Stomach smooth muscle (tissue), 2 donors: ENCODE results near the gene ADAMTS13.
A peak's percentile ranks its signal among the peaks of the same experiment; 100 is the strongest.

Experiments
- H3K27ac ChIP-seq: one replicate; pipeline ENCODE4 v1.7.0; 2013; ENCODE audit warnings: mild to moderate bottlenecking, low read length, inconsistent platforms
- H3K27me3 ChIP-seq, 2 donors: one replicate each; pipeline ENCODE4 v1.7.0; 2013; ENCODE audit warnings: low read length in 2 of 2; ENCODE audit not compliant: insufficient read depth in 2 of 2, control insufficient read depth in 1 of 2
- H3K36me3 ChIP-seq, 2 donors: one replicate each; pipeline ENCODE4 v1.7.0; 2013; ENCODE audit warnings: low read length in 2 of 2; ENCODE audit not compliant: control insufficient read depth in 2 of 2, insufficient read depth in 2 of 2
- H3K4me1 ChIP-seq: one replicate; pipeline ENCODE4 v1.7.0; 2013; ENCODE audit warnings: low read length; ENCODE audit not compliant: control insufficient read depth, insufficient read depth
- H3K4me3 ChIP-seq, 2 donors: one replicate each; pipeline ENCODE4 v1.7.0; 2013; ENCODE audit warnings: low read length in 2 of 2
- H3K9ac ChIP-seq, 2 donors: one replicate each; pipeline ENCODE4 v1.7.0; 2013; ENCODE audit warnings: low read length in 2 of 2, mild to moderate bottlenecking in 1 of 2
- H3K9me3 ChIP-seq, 2 donors: one replicate each; pipeline ENCODE4 v1.7.0; 2013; ENCODE audit warnings: low read length in 2 of 2; ENCODE audit not compliant: control insufficient read depth in 2 of 2
- donor health status: healthy.
- donor health status: Pancreatic carcinoma.

Gene ADAMTS13

DNA sequence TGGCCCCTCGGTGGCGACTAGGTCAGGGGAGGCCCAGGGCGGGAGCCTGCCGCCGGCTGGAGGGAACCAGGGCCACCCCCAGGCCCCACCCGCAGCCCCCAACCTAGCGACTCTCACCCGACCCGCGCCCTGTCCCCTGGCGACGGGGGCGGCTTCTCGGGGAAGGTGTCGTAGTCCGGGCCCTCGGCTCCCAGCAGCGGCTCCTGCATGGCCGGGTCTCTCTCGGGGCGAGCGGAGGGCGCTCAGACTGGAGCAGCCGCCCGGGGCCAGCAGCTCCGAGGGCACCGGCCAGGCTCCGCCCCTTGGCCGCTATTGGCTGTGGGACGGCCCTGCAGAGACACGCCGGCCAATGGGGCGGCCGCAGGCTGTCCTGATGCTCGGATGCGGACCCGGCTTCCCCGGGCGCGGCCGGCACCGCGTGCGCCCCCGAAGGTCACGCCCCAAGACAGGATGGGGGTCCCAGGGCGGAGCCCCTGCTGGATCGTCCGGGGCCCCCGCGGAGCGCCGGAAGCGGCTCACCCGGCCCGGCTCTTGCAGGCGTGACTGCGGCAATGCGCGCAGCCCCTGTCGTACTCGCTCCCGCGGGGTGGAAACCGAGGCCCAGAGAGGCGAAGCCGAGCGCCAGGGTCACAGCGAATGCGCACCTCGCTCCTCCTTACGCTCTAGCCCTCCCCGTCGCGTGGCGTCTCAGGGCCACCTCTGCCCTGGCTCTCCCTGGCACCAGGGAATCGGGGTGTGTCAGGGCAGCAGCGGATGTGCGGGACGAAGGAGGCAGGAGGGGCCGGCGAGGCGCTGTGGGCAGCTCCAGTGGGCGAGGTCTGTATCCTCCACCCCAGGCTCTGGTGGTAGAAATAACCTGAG, 56.9 kb downstream of the ADAMTS13 start, which contains the start of gene SLC2A6:
TSS of gene SLC2A6 (minus strand) at position 249 of the 861 bp plus-strand sequence. CDS start at position 209, 40 bp downstream.
- H3K4me3 ChIP-seq, result peak within 1 kb of the TSS; percentile 45 to 77
- H3K9ac ChIP-seq, result peak within 1 kb of the TSS; percentile 36 to 58
- no peak within 1 kb of the TSS for H3K27ac ChIP-seq
- peaks cover 2 to 3% of the 10 kb centered on the region in 2 donors for H3K36me3 ChIP-seq
- H3K9me3 ChIP-seq, result no peaks in the 10 kb centered on the region
- peaks cover 14% of the 10 kb centered on the region for H3K4me1 ChIP-seq
- H3K27me3 ChIP-seq, result no peaks in the 10 kb centered on the region

DNA sequence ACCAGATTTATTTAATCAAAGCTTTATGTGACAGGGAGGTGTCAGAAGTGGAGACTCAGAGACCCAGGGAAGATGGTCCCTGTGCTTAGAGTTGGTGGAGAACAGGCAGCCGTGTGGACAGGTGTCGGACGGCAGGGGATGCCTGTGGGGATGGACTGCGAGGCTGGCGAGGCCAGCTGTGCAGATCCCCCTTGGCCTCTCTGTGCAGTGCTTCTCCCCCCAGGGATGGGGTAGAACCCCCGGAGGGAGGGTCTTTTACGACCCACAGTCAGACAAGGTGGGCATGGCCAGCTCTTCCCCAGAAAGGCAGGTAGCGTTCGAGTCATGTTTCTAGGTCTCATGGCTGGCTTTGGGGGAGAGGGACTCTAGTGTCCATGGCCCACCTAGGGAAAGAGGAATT, 61.4 kb downstream of the ADAMTS13 start:
- Histone ChIP-seq H3K9me3 (no peaks in the 10 kb centered on the region), H3K27me3 (peaks cover 0 to 3% of the 10 kb centered on the region in 2 donors), H3K4me3 (no peak overlapping the region), H3K27ac (no peak overlapping the region), H3K36me3 (no peaks in the 10 kb centered on the region), H3K9ac (peak overlapping the region in 1 of 2 donors; percentile 21), H3K4me1 (peaks cover 10% of the 10 kb centered on the region)

DNA sequence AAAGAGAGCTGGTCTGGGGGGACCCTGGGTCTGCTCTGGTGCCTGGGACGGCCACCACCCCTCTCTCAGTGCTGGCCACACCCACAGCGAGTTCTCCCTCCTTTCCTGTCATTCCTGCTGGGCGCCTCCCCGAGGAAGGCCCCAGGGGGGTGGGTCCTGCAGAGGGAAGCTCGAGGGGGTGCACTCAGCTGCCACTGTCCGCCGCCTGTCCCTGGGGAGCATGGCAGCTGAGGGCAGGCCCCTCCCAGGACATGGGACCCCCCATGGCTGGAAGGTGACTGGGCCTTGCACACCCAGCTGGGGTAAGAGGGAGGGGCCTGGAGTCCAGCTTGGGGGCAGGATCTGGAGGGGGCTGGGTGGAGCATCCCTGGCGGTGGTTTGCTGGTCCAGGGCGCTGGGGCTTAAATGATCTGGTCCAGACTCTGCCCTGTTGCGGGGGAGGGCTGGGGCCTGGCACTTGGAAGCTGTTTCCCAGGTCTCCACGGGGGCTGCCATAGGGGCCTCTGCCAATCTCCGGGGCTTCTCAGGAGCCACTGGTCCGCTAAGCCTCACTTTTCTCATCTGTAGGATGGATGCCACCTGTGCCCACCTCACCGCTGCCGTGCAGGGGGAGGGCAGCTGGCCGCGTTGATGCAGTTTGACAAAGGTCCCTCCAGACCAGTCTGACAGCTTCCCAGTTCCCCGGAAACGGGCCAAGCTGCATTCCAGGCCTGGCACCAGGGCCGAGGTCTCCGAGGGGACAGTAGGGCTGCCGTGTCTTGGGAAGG, 62.7 kb downstream of the ADAMTS13 start:
- H3K27me3 ChIP-seq, result peaks cover 0 to 3% of the 10 kb centered on the region in 2 donors
- no peak overlapping the region for H3K27ac ChIP-seq
- no peak overlapping the region for H3K9ac ChIP-seq
- no peaks in the 10 kb centered on the region for H3K4me1 ChIP-seq
- H3K9me3 ChIP-seq, result no peaks in the 10 kb centered on the region
- H3K36me3 ChIP-seq, result no peaks in the 10 kb centered on the region
- no peak overlapping the region for H3K4me3 ChIP-seq

DNA sequence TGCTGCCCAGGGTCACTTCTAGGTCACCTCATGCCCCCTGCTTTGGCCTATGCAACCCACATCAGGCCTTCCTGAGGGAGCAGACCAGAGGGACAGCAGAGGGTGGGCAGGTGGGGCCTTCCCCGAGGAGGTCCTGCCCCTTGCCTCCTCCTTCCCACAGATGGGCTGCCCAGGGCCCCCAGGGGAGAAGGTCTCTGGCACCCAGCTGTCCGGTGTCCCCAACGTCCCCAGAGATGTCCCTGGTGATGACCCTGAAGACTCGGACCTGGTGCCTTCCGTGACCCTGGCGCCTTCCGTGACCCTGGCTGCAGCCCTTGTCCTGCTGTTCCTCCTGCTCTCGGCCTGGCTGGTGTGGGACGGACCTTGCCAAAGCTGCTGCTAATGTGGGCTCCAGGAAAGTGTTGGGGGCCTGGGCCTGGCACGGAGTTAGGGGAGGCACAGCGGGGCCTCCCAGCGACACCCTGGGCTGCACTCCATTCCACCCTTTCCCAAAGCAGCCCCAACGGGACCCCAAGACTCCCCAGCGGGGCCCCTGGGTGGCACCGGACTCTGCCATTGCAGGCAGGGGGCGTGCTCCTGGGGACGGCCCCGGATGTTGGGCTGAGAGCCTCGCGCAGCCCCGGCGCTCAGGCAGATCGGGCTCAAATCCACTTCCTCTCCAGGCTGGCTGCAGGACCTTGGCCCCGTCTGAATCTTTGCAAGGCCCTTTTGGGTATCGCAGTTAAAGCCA, 63.5 kb downstream of the ADAMTS13 start:
- Histone ChIP-seq H3K27ac (no peak overlapping the region), H3K4me3 (no peak overlapping the region)

DNA sequence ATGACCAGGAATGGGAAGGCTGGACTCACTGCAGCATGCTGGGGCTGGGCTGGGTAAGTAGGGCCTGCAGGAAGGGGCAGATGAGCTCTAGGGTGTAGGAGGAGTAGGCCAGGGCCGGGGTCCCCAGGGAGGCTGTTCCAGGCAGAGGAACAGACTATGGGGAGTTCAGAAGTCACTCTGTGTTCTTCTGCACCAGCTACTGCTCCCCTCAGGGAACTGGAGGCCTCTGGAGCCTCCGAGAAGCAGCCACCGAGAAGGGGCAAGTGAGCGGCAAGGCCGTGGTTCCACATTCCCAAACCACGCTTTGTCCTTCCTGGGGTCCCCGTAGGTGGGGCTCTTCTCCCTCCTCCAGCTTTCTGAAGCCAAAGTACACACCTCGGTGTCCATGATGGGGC, 65.2 kb downstream of the ADAMTS13 start:
- Histone ChIP-seq H3K4me1 (no peaks in the 10 kb centered on the region), H3K27ac (no peak overlapping the region), H3K36me3 (no peaks in the 10 kb centered on the region), H3K9me3 (no peaks in the 10 kb centered on the region), H3K4me3 (no peak overlapping the region), H3K9ac (no peak overlapping the region), H3K27me3 (peaks cover 3 to 4% of the 10 kb centered on the region in 2 donors)

More for the DNA sequence above, 63.5 kb downstream of the ADAMTS13 start:
- Histone ChIP-seq H3K9me3 (no peaks in the 10 kb centered on the region), H3K27me3 (peaks cover 3 to 4% of the 10 kb centered on the region in 2 donors), H3K4me1 (no peaks in the 10 kb centered on the region), H3K9ac (no peak overlapping the region), H3K36me3 (no peaks in the 10 kb centered on the region)

DNA sequence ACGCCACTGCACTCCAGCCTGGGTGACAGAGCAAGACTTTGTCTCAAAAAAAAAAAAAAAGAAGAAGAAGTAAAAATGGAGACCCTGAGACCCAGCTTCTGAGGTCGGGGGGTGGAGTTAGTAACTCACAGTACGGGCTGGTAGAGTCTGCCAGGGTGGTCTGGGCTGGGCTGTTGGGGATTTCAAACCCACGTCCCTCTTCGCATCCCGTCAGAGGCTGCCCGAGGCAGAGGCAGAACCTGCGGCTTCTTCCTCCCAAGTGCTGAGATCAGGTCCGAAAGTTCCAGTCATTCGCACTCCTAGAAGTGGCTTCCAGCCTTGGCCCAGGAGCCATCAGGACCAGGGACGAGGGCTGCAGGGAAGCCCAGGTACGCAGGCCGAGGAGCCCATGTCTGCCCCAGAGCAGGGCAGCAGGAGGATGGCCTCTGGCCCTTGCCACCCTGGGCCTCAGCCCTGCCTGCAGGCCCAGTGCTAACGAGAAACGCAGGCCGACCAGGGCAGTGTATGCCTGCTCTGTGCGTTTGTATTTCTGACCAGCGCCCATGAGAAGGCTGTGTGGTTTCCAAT, 66.6 kb downstream of the ADAMTS13 start:
- Histone ChIP-seq H3K36me3 (no peaks in the 10 kb centered on the region), H3K9me3 (no peaks in the 10 kb centered on the region), H3K4me1 (no peaks in the 10 kb centered on the region), H3K27ac (no peak overlapping the region), H3K9ac (no peak overlapping the region), H3K27me3 (peaks cover 3 to 4% of the 10 kb centered on the region in 2 donors), H3K4me3 (no peak overlapping the region)

DNA sequence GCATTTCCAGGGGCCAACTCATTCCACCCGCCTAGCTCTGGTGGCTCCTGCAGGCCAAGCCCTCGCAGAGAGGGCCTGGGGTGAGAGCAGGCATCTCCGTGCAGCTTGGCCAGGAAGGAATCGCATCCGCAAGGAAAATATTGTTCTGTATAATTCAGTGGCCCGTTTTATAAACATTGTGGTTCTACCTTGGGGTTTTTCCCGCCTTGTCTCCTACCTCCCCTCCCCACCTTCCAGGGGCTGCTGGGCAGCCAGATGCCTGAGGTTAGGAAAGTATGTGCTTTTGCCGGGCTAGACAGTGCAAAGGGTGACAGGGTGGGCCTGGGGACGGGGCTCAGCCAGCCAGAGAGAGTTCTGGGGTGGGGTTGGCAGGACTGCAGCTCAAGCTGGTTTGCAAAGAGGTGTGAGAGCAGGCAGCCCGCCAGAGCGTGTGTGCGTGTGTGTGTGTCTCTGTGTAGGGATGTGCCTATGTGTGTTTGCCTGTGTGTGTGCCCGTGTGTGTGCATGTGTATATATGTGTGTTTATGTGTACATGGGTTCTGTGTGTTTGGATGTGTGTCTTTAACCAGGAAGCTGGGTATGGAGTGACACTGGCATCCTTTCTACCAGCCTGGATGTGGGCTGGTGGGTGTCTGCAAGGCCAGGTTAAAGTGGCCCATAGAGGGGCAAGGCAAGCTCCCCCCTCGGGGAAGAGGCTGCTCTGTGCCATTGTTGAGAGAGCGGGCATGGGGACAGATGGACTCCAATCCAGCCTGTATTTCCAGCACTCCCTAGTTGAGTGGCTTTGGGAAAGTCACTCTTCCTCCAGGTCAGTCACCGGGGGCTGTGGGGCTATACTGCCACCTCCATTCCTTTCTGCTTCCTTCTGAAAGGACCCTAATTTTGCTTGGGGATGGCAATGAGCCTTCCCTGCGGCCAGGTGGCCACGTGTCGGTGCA, 67.4 kb downstream of the ADAMTS13 start:
- H3K4me1 ChIP-seq, result no peaks in the 10 kb centered on the region

DNA sequence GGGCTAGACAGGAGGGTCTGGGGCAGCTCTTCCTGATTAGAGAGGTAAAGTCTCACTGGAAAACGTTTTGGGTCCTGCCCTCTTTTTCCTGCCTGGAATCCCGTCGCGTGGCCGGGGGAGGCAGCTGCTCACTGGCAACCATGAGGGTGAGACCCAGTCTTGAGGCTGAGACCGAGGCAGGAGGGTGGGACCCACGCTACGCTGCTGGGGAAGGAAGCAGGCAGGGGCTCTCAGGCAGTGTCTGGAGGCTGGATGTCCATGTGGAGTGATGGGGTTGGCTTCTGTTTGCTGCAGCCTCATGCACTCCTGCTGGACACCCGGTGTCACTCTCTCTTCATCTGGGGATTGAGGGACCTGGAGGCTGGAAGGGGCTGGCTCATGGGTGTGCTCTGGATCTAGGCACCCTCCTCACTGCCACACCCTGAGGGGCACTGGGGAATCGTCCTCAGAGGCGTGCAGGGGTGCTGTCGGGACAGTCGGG, 68.1 kb downstream of the ADAMTS13 start:
- Histone ChIP-seq H3K36me3 (no peaks in the 10 kb centered on the region), H3K4me1 (no peaks in the 10 kb centered on the region), H3K27ac (no peak overlapping the region), H3K4me3 (no peak overlapping the region), H3K9ac (no peak overlapping the region), H3K27me3 (peaks cover 3 to 4% of the 10 kb centered on the region in 2 donors), H3K9me3 (no peaks in the 10 kb centered on the region)

More for the DNA sequence above, 67.4 kb downstream of the ADAMTS13 start:
- no peak overlapping the region for H3K9ac ChIP-seq
- no peak overlapping the region for H3K4me3 ChIP-seq
- no peak overlapping the region for H3K27ac ChIP-seq
- no peaks in the 10 kb centered on the region for H3K9me3 ChIP-seq
- peaks cover 3 to 4% of the 10 kb centered on the region in 2 donors for H3K27me3 ChIP-seq
- no peaks in the 10 kb centered on the region for H3K36me3 ChIP-seq

DNA sequence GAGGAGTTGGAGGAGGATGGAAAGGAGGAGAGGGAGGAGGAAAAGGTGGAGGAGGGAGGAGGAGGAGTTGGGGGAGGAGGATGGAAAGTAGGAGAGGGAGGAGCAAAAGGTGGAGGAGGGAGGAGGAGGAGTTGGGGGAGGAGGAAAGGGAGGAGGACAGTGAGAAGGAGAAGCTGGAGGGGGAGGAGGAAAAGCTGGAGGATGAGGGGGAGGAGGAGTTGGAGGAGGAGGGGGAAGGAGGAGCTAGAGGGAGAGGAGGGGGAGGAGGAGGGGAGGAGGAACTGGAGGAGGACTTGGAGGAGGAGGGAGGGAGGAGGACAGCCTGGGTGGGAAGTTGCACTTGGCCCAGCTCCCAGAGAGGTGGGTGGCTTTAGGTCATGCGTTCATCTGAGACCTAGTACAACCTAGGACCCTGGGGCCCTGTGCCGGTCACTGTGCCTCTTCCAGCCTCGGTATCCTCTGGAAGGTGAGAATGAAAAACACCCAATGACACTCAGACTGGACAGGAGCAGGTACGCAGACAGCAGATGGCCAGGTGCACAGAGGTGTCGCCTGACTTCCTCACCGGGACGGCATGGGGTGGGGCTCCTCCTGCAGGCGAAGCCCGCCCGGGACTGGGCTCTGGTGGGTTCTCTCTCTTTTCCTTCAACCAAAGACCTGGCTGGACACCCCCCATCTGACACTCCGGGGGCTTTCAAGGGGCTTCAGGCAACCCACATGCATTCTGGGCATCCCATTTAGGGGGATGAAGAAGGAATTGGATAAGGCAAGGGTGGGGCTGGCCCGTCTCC, 68.9 kb downstream of the ADAMTS13 start:
- Histone ChIP-seq H3K9ac (no peak overlapping the region), H3K27me3 (peaks cover 4 to 5% of the 10 kb centered on the region in 2 donors), H3K9me3 (no peaks in the 10 kb centered on the region), H3K4me3 (no peak overlapping the region), H3K36me3 (no peaks in the 10 kb centered on the region), H3K27ac (no peak overlapping the region), H3K4me1 (peaks cover 3% of the 10 kb centered on the region)
